ENCODE data around the gene PAK1IP1. TPM values are rescaled to one million over a fixed set of nuclear protein-coding genes. Genes with fewer than 3 reads are reported as not detected.
A peak's percentile ranks its signal among the peaks of the same experiment; 100 is the strongest.
"Not testable (repeated sequence)": the region's sequence is repeated elsewhere in the genome, so short reads cannot be mapped to it uniquely, and the experiment has no call there.

Gene PAK1IP1
- total RNA-seq, 1 donor from 2014 or later, result 25.5 TPM

DNA sequence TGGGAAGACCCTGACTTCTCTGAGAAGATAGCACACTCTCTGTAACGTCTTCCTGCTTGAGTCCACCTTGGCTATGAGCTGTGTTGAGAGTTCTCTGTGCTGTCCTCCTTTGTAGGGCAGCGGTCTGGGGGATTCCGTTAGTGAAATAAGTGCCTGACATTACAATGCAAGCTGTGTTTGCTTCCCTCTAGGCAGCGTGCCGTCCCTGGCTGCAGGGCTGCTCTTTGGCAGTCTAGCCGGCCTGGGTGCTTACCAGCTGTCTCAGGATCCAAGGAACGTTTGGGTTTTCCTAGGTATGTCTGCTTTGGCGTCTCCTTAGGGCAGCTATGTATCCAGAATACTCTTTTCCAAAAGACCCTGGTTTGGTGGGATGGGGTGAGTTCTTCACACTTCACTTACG is 30.9 kb downstream of the PAK1IP1 start:
- TF ChIP-seq, protein P1, sequence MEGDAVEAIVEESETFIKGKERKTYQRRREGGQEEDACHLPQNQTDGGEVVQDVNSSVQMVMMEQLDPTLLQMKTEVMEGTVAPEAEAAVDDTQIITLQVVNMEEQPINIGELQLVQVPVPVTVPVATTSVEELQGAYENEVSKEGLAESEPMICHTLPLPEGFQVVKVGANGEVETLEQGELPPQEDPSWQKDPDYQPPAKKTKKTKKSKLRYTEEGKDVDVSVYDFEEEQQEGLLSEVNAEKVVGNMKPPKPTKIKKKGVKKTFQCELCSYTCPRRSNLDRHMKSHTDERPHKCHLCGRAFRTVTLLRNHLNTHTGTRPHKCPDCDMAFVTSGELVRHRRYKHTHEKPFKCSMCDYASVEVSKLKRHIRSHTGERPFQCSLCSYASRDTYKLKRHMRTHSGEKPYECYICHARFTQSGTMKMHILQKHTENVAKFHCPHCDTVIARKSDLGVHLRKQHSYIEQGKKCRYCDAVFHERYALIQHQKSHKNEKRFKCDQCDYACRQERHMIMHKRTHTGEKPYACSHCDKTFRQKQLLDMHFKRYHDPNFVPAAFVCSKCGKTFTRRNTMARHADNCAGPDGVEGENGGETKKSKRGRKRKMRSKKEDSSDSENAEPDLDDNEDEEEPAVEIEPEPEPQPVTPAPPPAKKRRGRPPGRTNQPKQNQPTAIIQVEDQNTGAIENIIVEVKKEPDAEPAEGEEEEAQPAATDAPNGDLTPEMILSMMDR (IDR thresholded peaks at IDR 0.05; ENCODE audit: insufficient read depth, low read length, severe bottlenecking), result no peak
- FAIRE-seq, result no peak
- no peak for DNase-seq (ENCODE audit: low read depth)
- no peak overlapping the region for H3K4me3 ChIP-seq (ENCODE audit: low read depth, low read length)
- H3K27me3 ChIP-seq (ENCODE audit: control insufficient read depth, insufficient read depth, low read length), result no peaks in the 10 kb centered on the region
- peaks cover 19% of the 10 kb centered on the region for H3K36me3 ChIP-seq (ENCODE audit: control insufficient read depth, insufficient read depth, low read length)

DNA sequence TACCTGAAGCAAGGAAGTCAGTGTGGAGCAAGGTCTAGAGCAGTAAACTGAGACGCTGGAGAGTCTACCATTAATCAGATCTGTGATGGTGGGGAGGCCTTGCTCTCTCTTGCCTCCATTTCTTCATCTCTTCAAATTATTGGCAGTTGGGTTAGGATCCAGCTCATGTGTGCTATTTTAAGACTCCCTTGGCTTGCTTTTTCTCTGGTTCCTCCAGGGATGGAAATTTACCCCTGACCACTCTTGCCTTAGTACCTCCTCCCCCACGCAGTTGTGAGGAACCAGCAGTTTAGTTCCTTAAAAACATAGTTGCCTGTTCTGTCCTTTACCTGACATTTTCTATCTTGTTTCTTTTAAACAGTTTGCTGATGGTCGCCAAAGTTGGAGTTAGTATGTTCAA is 35.5 kb downstream of the PAK1IP1 start:
- Histone ChIP-seq H3K36me3 (ENCODE audit: control insufficient read depth, insufficient read depth, low read length) (peaks cover 15% of the 10 kb centered on the region), H3K4me3 (ENCODE audit: low read depth, low read length) (no peak overlapping the region), H3K27me3 (ENCODE audit: control insufficient read depth, insufficient read depth, low read length) (no peaks in the 10 kb centered on the region)
- FAIRE-seq (no peak), DNase-seq (ENCODE audit: low read depth) (no peak)
- TF ChIP-seq, protein P1 (IDR thresholded peaks at IDR 0.05; ENCODE audit: insufficient read depth, low read length, severe bottlenecking), result no peak

DNA sequence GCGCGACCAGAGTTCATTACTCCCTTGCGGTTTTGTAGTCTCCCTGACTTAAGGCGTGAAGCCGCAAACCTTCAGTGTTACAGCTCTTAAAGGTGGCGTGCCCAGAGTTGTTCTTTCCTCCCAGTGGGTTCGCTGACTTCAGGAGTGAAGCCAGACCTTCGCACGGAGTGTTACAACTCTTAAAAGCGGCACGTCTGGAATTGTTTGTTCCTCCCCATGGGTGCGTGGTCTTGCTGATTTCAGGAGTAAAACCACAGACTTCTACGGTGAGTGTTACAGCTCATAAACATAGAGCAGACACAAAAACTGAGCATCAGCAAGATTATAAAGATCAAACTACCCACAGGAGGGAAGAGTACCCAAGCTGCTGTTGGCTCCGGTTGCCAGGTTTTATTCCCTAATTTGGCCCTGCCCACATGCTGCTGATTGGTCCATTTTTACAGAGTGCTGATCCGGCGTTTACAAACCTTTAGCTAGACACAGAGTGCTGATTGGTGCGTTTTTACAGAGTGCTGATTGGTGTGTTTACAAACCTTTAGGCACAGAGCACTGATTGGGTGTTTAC is 38.5 kb downstream of the PAK1IP1 start:
- Histone ChIP-seq H3K36me3 (ENCODE audit: control insufficient read depth, insufficient read depth, low read length) (peaks cover 5% of the 10 kb centered on the region), H3K4me3 (ENCODE audit: low read depth, low read length) (no peak overlapping the region), H3K27me3 (ENCODE audit: control insufficient read depth, insufficient read depth, low read length) (no peaks in the 10 kb centered on the region)
- TF ChIP-seq, protein P1 (IDR thresholded peaks at IDR 0.05; ENCODE audit: insufficient read depth, low read length, severe bottlenecking), result no peak
- DNase-seq (ENCODE audit: low read depth) (no peak), FAIRE-seq (no peak)

DNA sequence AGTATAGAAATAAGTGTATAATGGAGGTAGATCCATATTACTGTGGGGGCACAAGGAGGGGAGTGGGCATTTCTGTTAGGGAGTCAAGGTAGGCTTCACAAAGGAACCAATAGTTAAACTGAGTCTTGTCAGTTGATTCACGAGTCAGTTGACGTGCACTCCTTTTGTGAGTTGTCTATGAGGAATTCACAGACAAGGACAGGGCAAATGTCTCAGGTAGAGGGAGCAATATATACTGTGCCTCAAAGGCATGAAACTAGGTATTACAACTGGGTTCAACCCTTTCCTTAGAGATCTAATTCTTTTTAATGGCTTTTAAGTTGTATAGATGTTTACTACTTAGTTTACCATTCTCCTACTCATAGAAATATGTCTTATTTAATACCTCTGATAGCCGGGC is 39.1 kb downstream of the PAK1IP1 start:
- no peaks in the 10 kb centered on the region for H3K27me3 ChIP-seq (ENCODE audit: control insufficient read depth, insufficient read depth, low read length)
- no peak overlapping the region for H3K4me3 ChIP-seq (ENCODE audit: low read depth, low read length)
- H3K36me3 ChIP-seq (ENCODE audit: control insufficient read depth, insufficient read depth, low read length), result peaks cover 4% of the 10 kb centered on the region
- no peak for FAIRE-seq
- DNase-seq (ENCODE audit: low read depth), result peak; percentile 59
- TF ChIP-seq, protein P1 (IDR thresholded peaks at IDR 0.05; ENCODE audit: insufficient read depth, low read length, severe bottlenecking), result no peak

DNA sequence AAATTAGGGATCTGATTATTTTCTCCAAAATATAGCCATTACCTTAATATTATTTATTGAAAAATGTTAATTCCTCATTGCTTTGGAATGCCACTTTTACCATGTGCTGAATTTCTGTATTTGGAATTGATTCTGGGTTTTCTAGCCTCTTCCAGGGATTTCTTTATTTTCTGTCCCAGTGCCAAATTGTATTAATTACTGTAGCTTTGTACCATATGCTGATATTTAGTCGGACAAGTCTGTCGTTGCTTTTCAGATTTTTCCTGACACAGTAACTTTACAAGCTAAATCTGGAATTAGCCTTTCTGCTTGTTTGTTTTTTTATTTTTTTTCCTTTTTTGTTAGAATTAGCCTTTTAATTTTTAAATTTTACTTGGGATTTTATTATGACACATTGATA is 42.0 kb downstream of the PAK1IP1 start:
- H3K4me3 ChIP-seq (ENCODE audit: low read depth, low read length), result no peak overlapping the region
- H3K36me3 ChIP-seq (ENCODE audit: control insufficient read depth, insufficient read depth, low read length), result peaks cover 3% of the 10 kb centered on the region
- H3K27me3 ChIP-seq (ENCODE audit: control insufficient read depth, insufficient read depth, low read length), result no peaks in the 10 kb centered on the region
- FAIRE-seq (no peak), DNase-seq (ENCODE audit: low read depth) (no peak)
- TF ChIP-seq, protein P1 (IDR thresholded peaks at IDR 0.05; ENCODE audit: insufficient read depth, low read length, severe bottlenecking), result no peak

DNA sequence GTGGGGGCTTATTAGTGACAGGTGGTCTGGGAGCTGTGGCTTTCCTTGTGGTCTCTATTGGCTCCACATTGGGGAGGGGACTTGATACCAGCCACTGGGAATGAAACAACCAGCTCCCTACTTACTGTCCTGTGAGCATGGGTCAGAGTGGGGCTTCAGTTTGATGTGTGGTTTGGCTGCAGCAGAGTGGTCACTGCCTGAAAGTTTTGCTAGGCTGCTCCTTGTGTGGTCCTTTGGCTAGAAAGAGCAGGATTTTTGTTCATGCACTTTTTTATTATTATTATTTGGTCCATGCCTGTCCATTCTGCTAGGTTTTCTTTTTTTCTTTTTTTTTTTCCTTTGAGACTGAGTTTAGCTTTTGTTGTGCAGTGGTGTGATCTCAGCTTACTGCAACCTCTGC is 45.3 kb downstream of the PAK1IP1 start:
- Histone ChIP-seq H3K27me3 (ENCODE audit: control insufficient read depth, insufficient read depth, low read length) (no peaks in the 10 kb centered on the region), H3K36me3 (ENCODE audit: control insufficient read depth, insufficient read depth, low read length) (peaks cover 1% of the 10 kb centered on the region), H3K4me3 (ENCODE audit: low read depth, low read length) (no peak overlapping the region)
- TF ChIP-seq, protein P1 (IDR thresholded peaks at IDR 0.05; ENCODE audit: insufficient read depth, low read length, severe bottlenecking), result no peak
- no peak for FAIRE-seq
- no peak for DNase-seq (ENCODE audit: low read depth)

DNA sequence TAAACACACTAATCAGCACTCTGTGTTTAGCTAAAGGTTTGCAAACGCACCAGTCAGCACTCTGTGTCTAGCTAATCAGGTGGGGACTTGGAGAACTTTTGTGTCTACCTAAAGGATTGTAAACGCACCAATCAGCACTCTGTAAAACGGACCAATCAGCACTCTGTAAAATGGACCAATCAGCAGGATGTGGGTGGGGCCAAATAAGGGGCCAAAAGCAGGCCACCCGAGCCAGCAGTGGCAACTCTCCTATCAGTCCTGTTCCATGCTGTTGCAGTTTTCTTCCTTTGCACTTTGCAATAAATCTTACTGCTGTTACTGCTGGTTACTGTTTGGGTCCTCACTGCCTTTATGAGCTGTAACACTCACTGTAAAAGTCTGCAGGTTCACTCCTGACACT is 46.9 kb downstream of the PAK1IP1 start:
- not testable (repeated sequence) for DNase-seq (ENCODE audit: low read depth); H3K36me3 ChIP-seq (ENCODE audit: control insufficient read depth, insufficient read depth, low read length); FAIRE-seq; H3K4me3 ChIP-seq (ENCODE audit: low read depth, low read length); H3K27me3 ChIP-seq (ENCODE audit: control insufficient read depth, insufficient read depth, low read length)

Data from bronchial epithelial cell (primary cell).